HPDE6-E6E7 (cell line): Measurements from ENCODE around the gene LILRB1.
"Not testable (repeated sequence)": the region's sequence is repeated elsewhere in the genome, so short reads cannot be mapped to it uniquely, and the experiment has no call there.

Experiments used
- DNase-seq: peaks from one replicate; pipeline ENCODE4 v3.0.0; 2011; ENCODE audit warnings: missing footprints; ENCODE audit errors: extremely low spot score

LILRB1 gene

DNA sequence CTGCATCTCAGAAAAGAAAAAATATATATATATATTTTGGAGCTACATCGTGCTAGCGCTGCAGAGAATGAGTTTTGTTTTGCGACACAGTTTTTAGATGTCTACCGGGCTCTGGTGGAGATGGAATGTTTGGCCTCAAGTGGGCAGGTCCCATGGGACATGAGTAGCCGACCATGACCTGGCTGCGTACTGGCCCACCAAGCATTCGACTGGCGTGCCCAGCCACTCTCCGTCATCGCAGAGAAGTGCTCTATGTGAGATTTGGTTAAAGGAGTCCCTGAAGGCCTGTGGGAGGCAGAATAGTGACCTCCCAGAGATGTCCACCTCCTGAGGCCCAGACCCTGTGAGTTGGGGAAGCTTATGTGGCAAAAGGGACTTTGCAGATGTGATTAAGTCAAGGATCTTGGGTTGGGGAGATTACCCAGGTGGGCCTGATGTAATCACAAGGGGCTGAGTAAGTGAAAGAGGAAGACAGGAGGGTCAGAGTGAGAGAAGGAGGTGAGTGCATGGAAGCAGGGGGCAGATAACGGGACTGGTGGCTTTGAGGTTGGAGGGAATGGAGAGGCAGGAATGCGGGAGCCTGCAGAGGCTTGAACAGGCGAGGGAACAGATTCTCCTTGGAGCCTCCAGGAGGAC, 31.7 kb downstream of the LILRB1 start:
- DNase-seq: no peak

DNA sequence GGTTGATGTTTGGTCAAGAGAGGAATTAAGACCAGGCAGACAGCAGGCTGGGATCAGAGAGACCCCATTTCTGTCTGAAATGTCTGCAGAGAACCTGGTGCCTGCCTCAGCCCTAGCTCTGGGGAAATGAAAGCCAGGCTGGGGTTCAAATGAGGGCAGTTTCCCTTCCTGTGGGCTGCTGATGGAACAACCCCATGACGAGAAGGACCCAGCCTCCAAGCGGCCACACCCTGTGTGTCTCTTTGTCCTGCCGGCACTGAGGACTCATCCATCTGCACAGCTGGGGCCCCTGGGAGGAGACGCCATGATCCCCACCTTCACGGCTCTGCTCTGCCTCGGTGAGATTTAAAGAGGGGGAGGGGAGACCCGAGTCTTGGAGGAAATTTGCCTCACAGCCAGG, 32.4 kb downstream of the LILRB1 start, which contains the start of gene LILRB4:
Gene LILRB4 (plus strand): TSS at position 256 of the 400 bp plus-strand sequence. CDS start 49 bp downstream, at position 305.
- DNase-seq: no peak

DNA sequence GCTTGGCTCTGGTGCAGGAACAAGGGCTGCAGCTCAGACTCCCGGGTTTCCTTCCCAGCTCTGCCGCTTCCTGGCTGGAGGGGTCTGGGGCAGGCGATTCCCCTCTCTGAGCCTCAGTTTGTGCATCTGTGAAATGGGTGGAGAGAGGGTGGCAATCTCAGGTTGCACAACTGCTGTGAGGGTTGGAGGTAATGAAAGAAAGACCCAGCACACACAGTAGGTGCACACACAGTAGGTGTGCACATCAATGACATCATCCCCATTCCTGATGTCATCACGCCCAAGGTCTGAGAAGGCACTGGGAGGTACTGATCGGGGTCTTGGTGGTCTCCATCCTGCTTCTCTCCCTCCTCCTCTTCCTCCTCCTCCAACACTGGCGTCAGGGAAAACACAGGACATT, 35.2 kb downstream of the LILRB1 start:
- no peak for DNase-seq

DNA sequence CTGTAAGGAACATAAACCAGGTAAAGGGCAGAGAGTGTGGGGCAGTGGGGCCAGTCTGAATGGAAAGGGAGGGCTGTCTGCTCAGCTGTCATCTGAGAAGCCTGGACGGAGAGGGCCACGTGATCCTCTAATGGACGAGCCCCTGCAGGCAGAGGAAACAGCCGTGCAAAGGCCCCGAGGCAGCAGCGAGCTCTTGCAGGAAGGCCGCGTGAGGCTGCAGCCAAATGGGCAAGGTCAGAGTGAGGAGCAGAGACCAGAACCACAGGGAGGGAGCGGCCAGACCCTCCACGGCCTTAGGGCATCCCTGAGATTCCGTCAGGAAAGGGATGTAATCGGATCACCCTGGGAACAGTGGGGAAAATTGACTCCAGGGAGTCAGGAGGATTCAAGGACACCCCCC, 36.9 kb downstream of the LILRB1 start:
- DNase-seq: no peak

DNA sequence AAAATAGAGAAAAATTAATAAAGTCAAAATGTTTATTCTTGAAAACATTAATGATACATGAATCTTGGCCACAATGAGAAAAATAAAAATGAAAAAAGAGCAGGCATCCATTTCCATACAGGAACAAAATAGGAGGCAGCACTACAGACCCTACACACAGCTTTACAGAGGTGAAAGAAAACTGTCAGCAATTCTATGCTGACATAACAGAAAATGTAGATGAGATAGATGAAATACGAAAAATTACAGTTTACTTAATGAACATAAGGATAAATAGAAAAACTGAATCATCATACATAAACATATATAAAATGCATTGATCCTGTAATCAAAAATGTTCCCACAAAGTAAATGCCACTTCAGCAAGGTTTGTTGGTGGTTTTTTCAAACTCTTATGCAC, 38.1 kb downstream of the LILRB1 start:
- no peak for DNase-seq

DNA sequence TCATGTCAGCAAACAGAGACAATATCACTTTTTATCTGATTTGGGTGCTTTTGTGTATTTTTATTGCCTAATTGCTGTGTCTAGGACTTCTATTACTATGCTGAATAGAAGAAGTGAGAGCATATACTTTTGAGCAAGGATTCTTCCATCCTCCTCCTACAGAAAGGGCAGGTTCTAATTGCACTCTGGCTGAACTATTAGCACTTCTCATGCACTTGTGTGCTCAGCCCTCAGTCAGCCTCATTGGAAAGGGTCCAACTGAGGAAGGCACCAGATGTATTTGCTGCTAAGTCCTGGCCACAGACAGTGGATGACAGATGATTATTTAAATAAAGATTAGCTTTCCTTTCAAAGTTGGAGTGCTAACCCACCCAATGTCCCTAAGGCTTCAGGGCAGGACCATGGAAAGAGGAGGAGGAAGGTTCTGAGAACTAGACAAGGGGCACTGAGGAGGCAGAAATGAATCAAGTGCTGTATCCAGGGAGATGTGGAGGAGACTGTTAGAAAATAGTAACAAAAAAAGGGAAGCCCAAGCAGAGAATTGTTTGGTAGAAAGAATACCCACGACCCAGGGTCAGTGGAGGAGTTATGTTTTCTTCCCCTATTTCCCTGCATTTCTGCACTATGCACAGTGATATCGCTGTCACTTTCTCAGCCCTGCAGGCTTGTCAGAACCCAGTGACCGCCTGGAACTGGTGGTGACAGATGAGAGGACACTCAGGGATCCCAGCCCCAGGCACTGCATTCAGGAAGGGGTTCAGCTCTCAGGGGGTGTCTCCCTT, 40.5 kb downstream of the LILRB1 start:
- no peak for DNase-seq

DNA sequence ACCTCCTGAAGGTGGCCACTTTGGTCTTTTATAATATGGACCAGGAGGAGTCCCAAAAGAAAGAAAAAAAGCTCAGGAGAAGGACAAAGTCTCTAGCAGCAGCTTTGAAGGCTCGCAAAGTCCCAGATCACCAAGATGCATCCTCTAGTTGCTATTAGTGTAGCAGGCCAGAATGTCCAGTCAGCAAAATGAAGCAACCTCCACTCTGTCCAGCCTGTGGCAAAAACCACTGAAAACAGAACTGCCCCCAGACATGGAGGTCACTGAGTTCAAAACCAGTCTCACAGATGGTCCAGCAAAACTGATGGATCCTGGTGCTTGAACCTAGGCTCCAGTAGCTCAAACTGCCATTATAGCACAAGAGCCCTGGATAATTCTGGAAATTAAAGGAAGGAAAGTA, 42.9 kb downstream of the LILRB1 start:
- no peak for DNase-seq

DNA sequence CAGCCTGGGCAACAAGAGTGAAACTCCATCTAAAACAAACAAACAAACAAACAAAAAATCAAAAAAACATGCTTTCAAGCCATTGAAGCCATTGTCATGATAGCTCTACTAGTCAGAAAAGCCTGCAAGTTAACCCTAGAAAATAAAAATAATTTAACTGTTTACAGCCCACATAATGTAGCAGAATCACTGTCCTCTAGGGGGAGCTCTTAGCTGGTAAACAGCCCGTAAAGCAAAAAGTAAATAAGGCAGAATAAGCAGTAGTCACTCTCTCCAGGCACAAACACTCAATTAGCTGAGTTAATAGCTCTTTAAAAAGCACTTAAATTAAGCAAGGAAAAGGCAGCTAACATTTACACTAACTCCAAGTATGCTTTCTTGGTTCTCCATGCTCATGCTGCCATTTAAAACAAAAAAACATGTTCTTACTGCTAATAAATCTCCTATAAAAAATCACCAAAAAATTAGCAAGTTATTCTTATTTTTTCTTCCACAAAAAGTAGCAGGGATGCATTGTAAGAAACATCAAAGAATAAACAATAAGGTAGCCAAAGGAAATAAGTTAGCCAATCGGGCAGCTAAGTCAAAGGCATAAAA, 43.8 kb downstream of the LILRB1 start:
- no peak for DNase-seq

DNA sequence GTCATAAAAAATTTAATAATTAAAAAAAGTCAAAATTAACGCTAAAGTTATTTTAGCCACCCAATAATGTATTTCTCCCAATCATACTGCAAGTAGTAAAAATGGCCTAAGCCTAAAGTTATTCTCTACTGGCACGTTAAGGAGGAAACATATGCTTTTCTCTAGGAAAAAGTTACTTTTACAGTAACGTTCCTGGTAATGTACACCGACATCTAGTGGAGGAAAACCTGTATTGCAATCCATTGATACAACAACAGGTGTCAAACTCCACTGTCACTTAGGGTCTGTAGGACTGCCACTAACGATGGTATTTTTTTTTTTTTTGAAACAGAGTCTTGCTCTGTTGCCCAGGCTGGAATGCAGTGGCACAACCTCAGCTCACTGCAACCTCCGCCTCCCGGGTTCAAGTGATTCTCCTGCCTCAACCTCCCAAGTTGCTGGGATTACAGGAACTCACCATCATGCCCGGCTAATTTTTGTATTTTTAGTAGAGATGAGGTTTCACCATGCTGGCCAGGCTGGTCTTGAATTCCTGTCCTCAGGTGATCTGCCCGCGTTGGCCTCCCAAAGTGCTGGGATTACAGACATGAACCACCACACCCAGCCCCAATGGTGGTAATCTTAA, 46.0 kb downstream of the LILRB1 start:
- peak; percentile 15 for DNase-seq

DNA sequence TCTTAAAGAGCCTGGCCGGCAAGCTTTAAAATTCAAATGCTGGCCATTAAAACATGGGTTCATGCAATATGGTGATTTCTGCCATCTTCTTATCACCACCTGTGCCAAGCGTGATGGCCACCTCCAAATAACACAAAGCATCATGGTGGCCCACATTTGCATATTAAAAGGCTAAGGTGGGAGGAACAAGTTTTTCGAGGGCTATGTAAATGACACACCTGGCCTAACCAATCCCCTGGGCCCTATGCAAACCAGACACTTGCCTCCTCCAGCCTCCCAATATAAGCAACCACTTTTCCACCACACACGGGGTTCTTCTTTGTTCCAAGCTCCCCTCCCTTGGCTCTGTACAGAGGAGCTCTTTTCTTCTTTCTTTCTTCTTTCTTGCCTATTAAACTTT, 46.9 kb downstream of the LILRB1 start:
- no peak for DNase-seq

DNA sequence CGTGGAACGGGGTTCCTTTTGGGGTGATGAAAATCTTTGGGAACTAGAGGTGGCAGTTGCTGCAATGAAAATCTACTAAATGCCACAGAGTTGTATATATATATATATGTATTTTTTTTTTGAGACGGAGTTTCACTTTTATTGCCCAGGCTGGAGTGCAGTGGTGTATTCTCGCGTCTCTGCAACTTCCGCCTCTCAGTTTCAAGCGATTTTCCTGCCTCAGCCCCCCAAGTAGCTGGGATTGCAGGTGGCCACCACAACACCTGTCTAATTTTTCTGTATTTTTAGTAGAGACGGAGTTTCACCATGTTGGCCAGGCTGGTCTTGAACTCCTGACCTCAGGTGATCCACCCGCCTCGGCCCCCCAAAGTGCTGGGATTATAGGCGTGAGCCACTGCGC, 51.3 kb downstream of the LILRB1 start:
- not testable (repeated sequence) for DNase-seq

DNA sequence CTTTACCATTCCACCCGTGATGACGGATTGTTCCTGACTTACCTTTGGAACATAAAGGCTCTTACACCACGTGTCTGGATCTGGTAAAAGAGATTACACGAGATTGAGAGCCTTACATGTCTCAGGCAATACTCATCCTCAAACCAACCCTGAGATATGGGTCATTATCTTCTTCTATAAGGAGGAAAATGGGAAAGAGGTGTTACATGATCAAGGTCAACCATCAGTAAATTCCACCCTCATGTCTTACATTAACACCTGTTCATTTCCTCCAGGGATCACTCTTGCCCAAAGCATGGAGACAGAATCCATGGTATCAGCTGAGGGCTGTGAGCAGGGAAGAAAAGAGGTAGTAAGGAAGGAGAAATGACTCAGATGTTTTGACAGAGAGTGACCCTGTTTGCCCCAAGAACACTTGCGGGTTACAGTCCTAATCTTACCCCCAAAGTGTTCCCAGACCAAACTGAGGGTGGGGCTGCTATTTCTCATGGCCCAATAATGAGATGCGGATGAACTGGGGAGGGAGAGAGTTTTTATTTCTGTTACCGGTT, 52.1 kb downstream of the LILRB1 start:
- DNase-seq: no peak

DNA sequence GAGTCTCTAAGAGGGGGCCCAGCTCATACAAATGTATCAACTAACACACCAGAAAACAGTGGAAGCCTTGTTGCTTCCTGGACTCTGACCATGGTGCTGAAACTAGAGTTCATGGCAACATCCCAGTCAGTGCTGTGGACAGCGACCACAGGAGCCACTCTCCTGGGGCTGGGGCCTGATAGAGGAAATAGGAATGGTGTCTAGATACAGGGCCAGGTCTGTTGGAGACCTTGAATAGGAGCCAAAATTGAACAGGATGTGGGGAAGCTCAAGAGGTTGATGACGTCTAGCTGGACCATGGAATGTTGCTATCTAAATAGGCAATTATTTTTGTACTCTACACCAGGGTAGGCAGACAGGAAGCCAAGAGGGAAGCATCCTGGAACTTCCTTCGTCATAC, 54.2 kb downstream of the LILRB1 start:
- DNase-seq: peak; percentile 7
